ENCODE measurements around the gene TGM2.

TGM2 gene

GRCh38 chr20:38133680-38134426 lies 31.2 kb downstream of the TGM2 start:
- Mint-ChIP-seq H3K9me3 (no peaks in the 10 kb centered on the region), H3K27me3 (peaks cover 9% of the 10 kb centered on the region), H3K36me3 (ENCODE audit: insufficient read depth) (no peaks in the 10 kb centered on the region), H3K4me1 (peaks cover 6% of the 10 kb centered on the region), H3K4me3 (no peak overlapping the region), H3K27ac (ENCODE audit: low read depth) (no peak overlapping the region)
- ATAC-seq (replicated peaks; ENCODE audit: extremely low read depth, poor library complexity, severe bottlenecking), result no peak
- no peak for DNase-seq (ENCODE audit: low spot score in 2 of 2)

- peaks cover 9% of the 10 kb centered on the region for H3K27me3 Mint-ChIP-seq
- H3K27ac Mint-ChIP-seq (ENCODE audit: low read depth), result no peak overlapping the region
- ATAC-seq (replicated peaks; ENCODE audit: extremely low read depth, poor library complexity, severe bottlenecking) (no peak), DNase-seq (ENCODE audit: low spot score in 2 of 2) (no peak)
- H3K36me3 Mint-ChIP-seq (ENCODE audit: insufficient read depth), result no peaks in the 10 kb centered on the region
- no peaks in the 10 kb centered on the region for H3K9me3 Mint-ChIP-seq
- H3K4me1 Mint-ChIP-seq, result peaks cover 6% of the 10 kb centered on the region
- no peak overlapping the region for H3K4me3 Mint-ChIP-seq
Measured at GRCh38 chr20:38132910-38133501, 32.1 kb downstream of the TGM2 start.

- peaks cover 6% of the 10 kb centered on the region for H3K4me1 Mint-ChIP-seq
- H3K36me3 Mint-ChIP-seq (ENCODE audit: insufficient read depth), result no peaks in the 10 kb centered on the region
- peaks cover 9% of the 10 kb centered on the region for H3K27me3 Mint-ChIP-seq
- no peak overlapping the region for H3K27ac Mint-ChIP-seq (ENCODE audit: low read depth)
- ATAC-seq (replicated peaks; ENCODE audit: extremely low read depth, poor library complexity, severe bottlenecking) (no peak), DNase-seq (ENCODE audit: low spot score in 2 of 2) (no peak)
- no peaks in the 10 kb centered on the region for H3K9me3 Mint-ChIP-seq
- H3K4me3 Mint-ChIP-seq, result no peak overlapping the region
Measured at GRCh38 chr20:38132156-38132909, 32.7 kb downstream of the TGM2 start.

GRCh38 chr20:38131588-38132121 lies 33.4 kb downstream of the TGM2 start:
- peaks cover 9% of the 10 kb centered on the region for H3K27me3 Mint-ChIP-seq
- H3K9me3 Mint-ChIP-seq, result no peaks in the 10 kb centered on the region
- peaks cover 6% of the 10 kb centered on the region for H3K4me1 Mint-ChIP-seq
- no peak overlapping the region for H3K4me3 Mint-ChIP-seq
- no peak overlapping the region for H3K27ac Mint-ChIP-seq (ENCODE audit: low read depth)
- H3K36me3 Mint-ChIP-seq (ENCODE audit: insufficient read depth), result no peaks in the 10 kb centered on the region
- DNase-seq (ENCODE audit: low spot score in 2 of 2) (no peak), ATAC-seq (replicated peaks; ENCODE audit: extremely low read depth, poor library complexity, severe bottlenecking) (no peak)

- H3K27ac Mint-ChIP-seq (ENCODE audit: low read depth), result no peak overlapping the region
- H3K36me3 Mint-ChIP-seq (ENCODE audit: insufficient read depth), result no peaks in the 10 kb centered on the region
- DNase-seq (ENCODE audit: low spot score in 2 of 2), result no peak
- peaks cover 6% of the 10 kb centered on the region for H3K4me1 Mint-ChIP-seq
- peaks cover 9% of the 10 kb centered on the region for H3K27me3 Mint-ChIP-seq
- no peak for ATAC-seq (replicated peaks; ENCODE audit: extremely low read depth, poor library complexity, severe bottlenecking)
- H3K9me3 Mint-ChIP-seq, result no peaks in the 10 kb centered on the region
- H3K4me3 Mint-ChIP-seq, result no peak overlapping the region
Measured at GRCh38 chr20:38130687-38131587, 34.1 kb downstream of the TGM2 start.

- Mint-ChIP-seq H3K4me1 (peaks cover 6% of the 10 kb centered on the region), H3K4me3 (no peak overlapping the region), H3K27ac (ENCODE audit: low read depth) (no peak overlapping the region), H3K9me3 (no peaks in the 10 kb centered on the region), H3K27me3 (peaks cover 9% of the 10 kb centered on the region), H3K36me3 (ENCODE audit: insufficient read depth) (no peaks in the 10 kb centered on the region)
- no peak for DNase-seq (ENCODE audit: low spot score in 2 of 2)
- no peak for ATAC-seq (replicated peaks; ENCODE audit: extremely low read depth, poor library complexity, severe bottlenecking)
Measured at GRCh38 chr20:38129893-38130609, 35.0 kb downstream of the TGM2 start.

- Mint-ChIP-seq H3K27me3 (peaks cover 4% of the 10 kb centered on the region), H3K4me3 (no peak overlapping the region), H3K9me3 (no peaks in the 10 kb centered on the region), H3K4me1 (peaks cover 2% of the 10 kb centered on the region), H3K27ac (ENCODE audit: low read depth) (no peak overlapping the region), H3K36me3 (ENCODE audit: insufficient read depth) (no peaks in the 10 kb centered on the region)
- DNase-seq (ENCODE audit: low spot score in 2 of 2) (no peak), ATAC-seq (replicated peaks; ENCODE audit: extremely low read depth, poor library complexity, severe bottlenecking) (no peak)
Measured at GRCh38 chr20:38129248-38129865, 35.7 kb downstream of the TGM2 start.

- ATAC-seq (replicated peaks; ENCODE audit: extremely low read depth, poor library complexity, severe bottlenecking) (no peak), DNase-seq (ENCODE audit: low spot score in 2 of 2) (no peak)
- no peak overlapping the region for H3K4me3 Mint-ChIP-seq
- H3K4me1 Mint-ChIP-seq, result no peaks in the 10 kb centered on the region
- no peaks in the 10 kb centered on the region for H3K27me3 Mint-ChIP-seq
- no peaks in the 10 kb centered on the region for H3K9me3 Mint-ChIP-seq
- H3K27ac Mint-ChIP-seq (ENCODE audit: low read depth), result no peak overlapping the region
- H3K36me3 Mint-ChIP-seq (ENCODE audit: insufficient read depth), result no peaks in the 10 kb centered on the region
Measured at GRCh38 chr20:38128691-38129090, 36.4 kb downstream of the TGM2 start.

- no peaks in the 10 kb centered on the region for H3K9me3 Mint-ChIP-seq
- no peak overlapping the region for H3K4me3 Mint-ChIP-seq
- no peaks in the 10 kb centered on the region for H3K27me3 Mint-ChIP-seq
- no peak overlapping the region for H3K27ac Mint-ChIP-seq (ENCODE audit: low read depth)
- ATAC-seq (replicated peaks; ENCODE audit: extremely low read depth, poor library complexity, severe bottlenecking), result no peak
- peaks cover 4% of the 10 kb centered on the region for H3K4me1 Mint-ChIP-seq
- no peaks in the 10 kb centered on the region for H3K36me3 Mint-ChIP-seq (ENCODE audit: insufficient read depth)
- no peak for DNase-seq (ENCODE audit: low spot score in 2 of 2)
Measured at GRCh38 chr20:38127920-38128528, 37.0 kb downstream of the TGM2 start.

- no peak for ATAC-seq (replicated peaks; ENCODE audit: extremely low read depth, poor library complexity, severe bottlenecking)
- H3K4me1 Mint-ChIP-seq, result peaks cover 4% of the 10 kb centered on the region
- no peaks in the 10 kb centered on the region for H3K9me3 Mint-ChIP-seq
- DNase-seq (ENCODE audit: low spot score in 2 of 2), result no peak
- no peak overlapping the region for H3K4me3 Mint-ChIP-seq
- no peaks in the 10 kb centered on the region for H3K27me3 Mint-ChIP-seq
- H3K27ac Mint-ChIP-seq (ENCODE audit: low read depth), result no peak overlapping the region
- no peaks in the 10 kb centered on the region for H3K36me3 Mint-ChIP-seq (ENCODE audit: insufficient read depth)
Measured at GRCh38 chr20:38126932-38127621, 38.0 kb downstream of the TGM2 start.
